ENCODE results near the gene POU2F2.

The POU2F2 gene

GRCh38 chr19:42086188-42086736 lies 46.0 kb downstream of the POU2F2 start:
- no peak for FAIRE-seq
- DNase-seq (ENCODE audit: insufficient read length, low spot score), result no peak

- DNase-seq (ENCODE audit: insufficient read length, low spot score) (no peak), FAIRE-seq (no peak)
These were observed 48.7 kb downstream of the POU2F2 start for GRCh38 chr19:42083537-42083936.

GRCh38 chr19:42081584-42082203 lies 50.6 kb downstream of the POU2F2 start:
- peak; percentile 47 for FAIRE-seq
- DNase-seq (ENCODE audit: insufficient read length, low spot score), result peak; percentile 42

GRCh38 chr19:42080764-42081375 lies 51.4 kb downstream of the POU2F2 start:
- DNase-seq (ENCODE audit: insufficient read length, low spot score) (no peak), FAIRE-seq (no peak)

- FAIRE-seq (no peak), DNase-seq (ENCODE audit: insufficient read length, low spot score) (no peak)
These were observed 52.1 kb downstream of the POU2F2 start for GRCh38 chr19:42079886-42080763.

GRCh38 chr19:42079276-42079669 lies 53.0 kb downstream of the POU2F2 start:
- DNase-seq (ENCODE audit: insufficient read length, low spot score) (no peak), FAIRE-seq (no peak)

GRCh38 chr19:42078538-42079275 lies 53.5 kb downstream of the POU2F2 start:
- DNase-seq (ENCODE audit: insufficient read length, low spot score) (no peak), FAIRE-seq (no peak)

GRCh38 chr19:42078058-42078457 lies 54.2 kb downstream of the POU2F2 start:
- no peak for DNase-seq (ENCODE audit: insufficient read length, low spot score)
- FAIRE-seq, result no peak

- DNase-seq (ENCODE audit: insufficient read length, low spot score), result no peak
These were observed 55.8 kb downstream of the POU2F2 start for GRCh38 chr19:42076380-42076944.

GRCh38 chr19:42075616-42076379 lies 56.4 kb downstream of the POU2F2 start, which contains the start of gene ZNF574:
ZNF574 (plus strand) TSS chr19:42076166; CDS start chr19:42078607, 2,441 bp downstream.
- FAIRE-seq, result peak; percentile 99
- DNase-seq (ENCODE audit: insufficient read length, low spot score), result peak; percentile 97

More at GRCh38 chr19:42076380-42076944, 55.8 kb downstream of the POU2F2 start:
- no peak for FAIRE-seq

- DNase-seq (ENCODE audit: insufficient read length, low spot score) (peak; percentile 40), FAIRE-seq (no peak)
These were observed 57.0 kb downstream of the POU2F2 start for GRCh38 chr19:42075364-42075615.

GRCh38 chr19:42074513-42075363 lies 57.5 kb downstream of the POU2F2 start:
- FAIRE-seq (peak; percentile 49), DNase-seq (ENCODE audit: insufficient read length, low spot score) (peak; percentile 56)

- DNase-seq (ENCODE audit: insufficient read length, low spot score) (no peak), FAIRE-seq (no peak)
These were observed 61.0 kb downstream of the POU2F2 start for GRCh38 chr19:42071247-42071646.

- FAIRE-seq (no peak), DNase-seq (ENCODE audit: insufficient read length, low spot score) (no peak)
These were observed 62.5 kb downstream of the POU2F2 start, which contains the start of gene GRIK5 for GRCh38 chr19:42069619-42070351. GRIK5 (minus strand) TSS chr19:42070206; CDS start chr19:42065770, 4,436 bp downstream.

GRCh38 chr19:42068756-42069571 lies 63.3 kb downstream of the POU2F2 start:
- FAIRE-seq (no peak), DNase-seq (ENCODE audit: insufficient read length, low spot score) (no peak)

GRCh38 chr19:42068361-42068755 lies 63.9 kb downstream of the POU2F2 start:
- FAIRE-seq (no peak), DNase-seq (ENCODE audit: insufficient read length, low spot score) (no peak)

- no peak for DNase-seq (ENCODE audit: insufficient read length, low spot score)
- no peak for FAIRE-seq
These were observed 64.8 kb downstream of the POU2F2 start for GRCh38 chr19:42067315-42067888.

Data from GM19239 (cell line).